NCI-H2029 treated with DMSO at 0.1 percent for 48 hours (cell line): ENCODE results near the gene HOXA9.

ENCODE experiments used
- DNase-seq: peaks from one replicate; lab custom pipeline; 2025; lab: John Stamatoyannopoulos, UW

The HOXA9 gene

GRCh38 chr7:27153526-27153925 lies 11.8 kb downstream of the HOXA9 start:
- no peak for DNase-seq

DNA sequence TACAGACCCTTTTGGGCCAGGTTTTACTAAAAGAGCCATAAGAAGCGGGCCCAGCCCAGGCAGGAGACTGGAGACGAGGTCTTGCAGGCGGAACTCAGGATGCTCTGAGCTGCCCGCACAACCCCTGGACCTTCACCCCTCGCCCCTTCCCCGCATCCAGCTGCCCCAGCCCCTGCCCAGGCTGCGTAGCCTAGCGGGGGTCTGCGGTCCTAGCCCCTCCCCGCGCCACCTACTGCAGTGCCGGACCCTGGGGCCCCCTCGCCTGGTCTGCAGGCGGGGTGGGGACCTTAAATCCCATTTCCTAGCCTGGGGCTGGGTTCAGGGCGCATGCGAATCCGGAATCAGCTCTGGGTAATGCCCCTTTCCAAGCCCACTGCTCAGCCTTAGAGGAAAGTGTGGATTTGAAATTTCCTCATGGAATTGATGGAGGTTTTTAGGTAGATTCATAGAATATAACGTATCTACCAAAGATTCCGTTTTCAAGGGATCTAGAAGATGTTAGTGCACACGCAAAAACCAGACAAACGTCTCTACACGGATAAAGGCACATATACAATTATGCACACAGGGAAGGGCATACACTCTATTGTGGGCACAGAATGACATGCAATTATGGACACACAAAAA lies 12.4 kb downstream of the HOXA9 start:
- no peak for DNase-seq

GRCh38 chr7:27151931-27152815 lies 13.2 kb downstream of the HOXA9 start, which contains the start of gene HOXA3:
Gene HOXA3 (minus strand): TSS chr7:27152583. CDS start chr7:27110640, 41,943 bp downstream.
- no peak for DNase-seq

GRCh38 chr7:27151341-27151930 lies 13.9 kb downstream of the HOXA9 start:
- DNase-seq, result no peak

DNA sequence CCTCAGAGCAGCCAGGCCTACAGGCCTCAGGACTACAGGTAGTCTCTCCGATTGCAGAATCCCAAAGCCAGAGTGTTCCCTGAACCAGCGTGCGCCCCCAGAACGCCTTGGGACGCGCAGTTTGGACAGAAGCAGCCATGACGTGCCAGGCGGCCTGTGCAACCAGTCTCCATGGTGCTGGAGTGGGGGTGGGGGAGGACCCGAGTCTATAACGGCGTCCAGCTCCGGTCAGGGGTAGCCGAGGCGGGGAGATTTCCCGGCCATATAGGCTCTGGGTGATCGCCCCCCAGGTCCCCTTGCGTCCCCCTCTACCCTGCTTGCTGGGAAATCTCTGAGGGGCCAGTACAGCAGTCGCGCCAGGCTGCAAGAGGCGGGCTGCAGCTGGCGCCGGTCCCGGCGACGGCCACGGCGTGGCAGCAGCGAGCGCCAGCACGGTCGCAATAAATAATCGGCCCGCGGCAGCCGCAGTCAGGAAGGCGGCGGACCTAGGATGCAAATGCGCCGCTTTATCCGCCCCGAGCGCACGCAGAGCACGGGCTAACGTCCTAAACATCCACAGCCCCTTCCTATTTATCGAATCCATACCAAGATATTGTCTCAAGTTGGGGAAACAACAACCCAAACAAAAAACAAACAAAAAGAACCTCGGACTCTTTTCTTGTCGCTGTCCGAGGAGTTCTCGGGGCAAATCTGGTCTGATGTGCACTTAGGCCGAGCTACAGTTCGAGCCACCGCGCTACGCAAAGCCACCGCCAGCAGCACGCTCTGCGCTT lies 14.6 kb downstream of the HOXA9 start:
- DNase-seq, result no peak

GRCh38 chr7:27149842-27150567 lies 15.3 kb downstream of the HOXA9 start:
- DNase-seq, result no peak

- DNase-seq, result no peak
Observed at GRCh38 chr7:27148756-27149641, 16.3 kb downstream of the HOXA9 start.

DNA sequence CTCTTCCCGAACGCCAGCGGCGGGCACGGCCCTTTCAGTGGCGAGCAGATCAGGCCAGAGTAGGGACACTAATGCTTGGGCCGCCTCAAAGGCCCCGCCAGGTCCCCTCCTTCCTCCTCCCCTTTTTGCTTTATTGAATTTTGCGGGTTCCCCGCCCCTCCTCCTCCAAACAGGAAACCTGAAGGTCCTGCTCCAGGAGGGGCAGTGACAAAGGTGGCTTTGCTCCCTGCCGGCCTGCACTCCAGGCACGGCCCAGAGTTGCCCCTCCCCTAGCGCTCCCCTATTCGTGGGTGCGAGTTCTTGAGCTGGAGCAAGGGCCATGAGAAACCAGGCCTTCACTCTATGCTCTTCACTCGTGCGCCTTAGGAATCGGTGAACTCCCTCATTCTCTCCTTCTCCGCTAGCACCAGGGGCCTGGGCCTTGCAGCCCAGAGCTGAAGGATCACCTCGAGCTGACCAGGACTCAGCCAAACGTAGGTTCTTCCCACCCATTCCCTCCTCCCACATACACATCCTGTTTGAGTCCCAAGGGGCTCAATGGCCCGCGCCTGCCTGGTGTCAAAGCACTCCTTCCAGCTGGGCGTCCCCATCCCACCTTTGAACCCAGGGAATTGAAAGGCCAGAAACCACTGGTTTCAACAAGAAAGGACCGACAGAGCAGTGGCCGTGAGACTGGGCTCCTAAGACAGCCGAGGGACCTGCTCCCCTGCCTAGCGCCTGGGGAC lies 17.1 kb downstream of the HOXA9 start:
- DNase-seq, result no peak

- no peak for DNase-seq
Observed at GRCh38 chr7:27147199-27148030, 17.9 kb downstream of the HOXA9 start, which contains the start of gene HOXA6. Gene HOXA6 (minus strand): TSS chr7:27147774. CDS start chr7:27147749, 25 bp downstream.

- DNase-seq, result no peak
Observed at GRCh38 chr7:27146491-27147198, 18.7 kb downstream of the HOXA9 start.

DNA sequence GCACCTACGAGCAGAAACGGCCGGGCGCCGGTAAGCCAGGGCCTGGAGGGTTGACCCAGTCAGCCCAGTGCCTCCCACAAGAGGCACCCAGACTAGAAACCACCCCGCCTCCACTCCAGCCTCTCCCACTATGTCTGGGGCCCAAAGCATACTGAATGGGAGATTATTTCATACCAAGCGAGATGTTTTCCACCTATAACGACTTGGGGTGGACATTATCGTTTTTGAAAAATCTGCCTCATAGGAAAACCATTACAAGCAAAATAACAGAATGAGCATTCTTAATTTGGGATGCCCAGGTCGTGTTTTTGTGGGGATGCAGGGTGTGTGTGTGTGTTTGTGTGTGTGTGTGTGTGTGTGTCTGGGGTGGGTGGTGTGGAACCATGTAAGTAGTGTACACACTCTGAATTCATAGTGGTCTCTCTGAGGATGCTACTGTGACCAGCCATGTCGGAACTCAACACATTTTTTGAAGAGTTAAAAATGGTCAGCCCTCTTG lies 19.4 kb downstream of the HOXA9 start:
- DNase-seq, result no peak

- no peak for DNase-seq
Observed at GRCh38 chr7:27145165-27145913, 20.0 kb downstream of the HOXA9 start.

DNA sequence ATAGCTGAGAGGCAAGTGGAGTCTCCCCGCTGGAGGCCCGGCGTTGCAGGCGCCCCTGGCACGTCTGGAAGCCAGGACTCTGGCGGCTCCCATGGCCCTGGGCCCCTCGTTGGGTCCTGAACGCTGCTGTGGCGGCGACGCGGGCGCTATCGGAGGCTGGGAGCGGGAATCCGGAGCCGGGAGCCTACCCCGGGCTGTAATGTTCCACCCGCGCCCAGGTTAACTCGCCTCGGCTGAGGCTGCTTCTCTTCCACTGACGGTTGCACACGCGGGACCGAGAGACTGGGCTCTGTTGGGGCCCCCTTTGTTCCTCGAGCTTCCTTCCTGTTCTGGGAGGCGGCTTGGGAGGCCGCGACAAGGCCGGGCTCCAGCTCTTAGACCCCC lies 20.6 kb downstream of the HOXA9 start:
- no peak for DNase-seq

DNA sequence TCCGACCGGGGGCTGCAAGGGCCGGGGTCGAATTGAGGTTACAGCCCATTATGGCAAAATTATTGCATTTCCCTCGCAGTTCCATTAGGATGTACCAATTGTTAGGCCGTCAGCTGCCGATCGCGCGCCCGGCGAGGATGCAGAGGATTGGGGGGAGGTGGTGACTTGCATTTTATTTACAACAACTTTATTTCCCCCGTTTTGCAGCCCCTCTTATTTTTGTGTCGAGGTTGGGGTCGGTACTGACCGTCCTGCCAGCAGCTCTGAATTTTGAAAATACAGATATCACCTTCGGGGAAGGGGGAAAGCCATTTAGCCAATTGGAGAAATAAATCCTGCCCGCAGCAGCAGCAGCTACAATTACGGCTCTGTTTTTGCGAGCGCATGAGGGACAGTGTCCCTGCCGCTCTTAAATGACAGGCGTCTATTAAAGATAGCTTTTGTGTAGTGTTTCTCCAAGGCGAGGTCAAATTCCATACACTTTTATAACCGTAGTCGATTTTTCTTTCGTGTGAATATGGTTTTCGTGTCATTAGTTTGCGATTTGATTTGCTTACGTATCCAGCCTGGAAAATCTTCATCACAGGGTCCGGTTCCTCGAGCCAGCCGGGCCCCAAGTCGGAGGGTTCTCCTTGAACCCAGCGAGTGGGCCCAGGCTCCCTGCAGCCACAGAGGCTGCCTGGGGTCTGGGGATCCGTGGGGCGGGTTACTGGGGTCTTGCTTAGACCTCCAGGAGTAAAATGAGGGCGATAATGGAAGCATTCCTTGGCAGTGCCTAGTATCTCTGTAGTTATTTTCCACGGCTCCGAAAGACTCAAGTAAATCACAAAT lies 21.2 kb downstream of the HOXA9 start:
- DNase-seq, result no peak

DNA sequence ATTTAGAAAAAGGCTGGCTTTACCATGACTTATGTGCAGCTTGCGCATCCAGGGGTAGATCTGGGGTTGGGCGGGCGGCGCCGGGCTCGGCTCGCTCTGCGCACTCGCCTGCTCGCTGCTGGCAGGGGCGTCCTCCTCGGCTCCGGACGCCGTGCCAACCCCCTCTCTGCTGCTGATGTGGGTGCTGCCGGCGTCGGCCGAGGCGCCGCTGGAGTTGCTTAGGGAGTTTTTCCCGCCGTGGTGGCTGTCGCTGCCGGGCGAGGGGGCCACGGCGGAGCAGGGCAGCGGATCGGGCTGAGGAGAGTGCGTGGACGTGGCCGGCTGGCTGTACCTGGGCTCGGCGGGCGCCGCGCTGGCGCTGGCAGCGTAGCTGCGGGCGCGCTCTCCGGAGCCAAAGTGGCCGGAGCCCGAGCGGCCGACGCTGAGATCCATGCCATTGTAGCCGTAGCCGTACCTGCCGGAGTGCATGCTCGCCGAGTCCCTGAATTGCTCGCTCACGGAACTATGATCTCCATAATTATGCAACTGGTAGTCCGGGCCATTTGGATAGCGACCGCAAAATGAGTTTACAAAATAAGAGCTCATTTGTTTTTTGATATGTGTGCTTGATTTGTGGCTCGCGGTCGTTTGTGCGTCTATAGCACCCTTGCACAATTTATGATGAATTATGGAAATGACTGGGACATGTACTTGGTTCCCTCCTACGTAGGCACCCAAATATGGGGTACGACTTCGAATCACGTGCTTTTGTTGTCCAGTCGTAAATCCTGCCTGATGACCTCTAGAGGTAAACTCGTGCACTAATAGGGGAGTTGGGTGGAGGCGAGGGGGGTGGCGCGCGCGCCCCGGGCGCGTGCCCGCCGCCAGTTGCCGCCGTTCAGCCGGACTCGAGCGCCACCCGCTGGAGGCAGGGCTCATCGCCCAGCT lies 22.1 kb downstream of the HOXA9 start, which contains the start of gene HOXA5:
Gene HOXA5 (minus strand): TSS at position 659 of the 927 bp plus-strand sequence. CDS start 74 bp downstream, at position 585.
- no peak for DNase-seq
